Measurements from ENCODE around the gene NXPH3. TPM values are rescaled to one million over a fixed set of nuclear protein-coding genes. Genes with fewer than 3 reads are reported as not detected.

The NXPH3 gene
- total RNA-seq, 1 experiment from 2014 or later = 93.4 TPM

- in situ Hi-C loops (cut with HindIII; ENCODE audit: low sequenced_read_pairs) = no loop called here
- peak; percentile 57 for DNase-seq (ENCODE audit: low spot score)
Measured at GRCh38 chr17:49573510-49574322, 2.0 kb upstream of the NXPH3 start.

- in situ Hi-C loops (cut with HindIII; ENCODE audit: low sequenced_read_pairs) = no loop called here
- peak; percentile 77 for DNase-seq (ENCODE audit: low spot score)
Measured at GRCh38 chr17:49574323-49574781, 1.3 kb upstream of the NXPH3 start.

GRCh38 chr17:49574945-49575678 is 559 bp upstream of the NXPH3 start:
- peak; percentile 81 for DNase-seq (ENCODE audit: low spot score)
- in situ Hi-C loops (cut with HindIII; ENCODE audit: low sequenced_read_pairs) = no loop called here

- in situ Hi-C loops (cut with HindIII; ENCODE audit: low sequenced_read_pairs) = no loop called here
Measured at GRCh38 chr17:49576088-49576916, 631 bp downstream of the NXPH3 start.

GRCh38 chr17:49576917-49577649 is 1.4 kb downstream of the NXPH3 start:
- DNase-seq (ENCODE audit: low spot score) = peak; percentile 22
- in situ Hi-C loops (cut with HindIII; ENCODE audit: low sequenced_read_pairs) = no loop called here

More at GRCh38 chr17:49576088-49576916, 631 bp downstream of the NXPH3 start:
- peak; percentile 68 for DNase-seq (ENCODE audit: low spot score)

GRCh38 chr17:49577650-49577934 is 1.9 kb downstream of the NXPH3 start:
- in situ Hi-C loops (cut with HindIII; ENCODE audit: low sequenced_read_pairs) = no loop called here

GRCh38 chr17:49577963-49578362 is 2.3 kb downstream of the NXPH3 start:
- DNase-seq (ENCODE audit: low spot score) = no peak
- in situ Hi-C loops (cut with HindIII; ENCODE audit: low sequenced_read_pairs) = no loop called here

More at GRCh38 chr17:49577650-49577934, 1.9 kb downstream of the NXPH3 start:
- DNase-seq (ENCODE audit: low spot score) = peak; percentile 29

- in situ Hi-C loops (cut with HindIII; ENCODE audit: low sequenced_read_pairs) = no loop called here
- no peak for DNase-seq (ENCODE audit: low spot score)
Measured at GRCh38 chr17:49578414-49578813, 2.7 kb downstream of the NXPH3 start.

- DNase-seq (ENCODE audit: low spot score) = peak; percentile 13
- in situ Hi-C loops (cut with HindIII; ENCODE audit: low sequenced_read_pairs) = no loop called here
Measured at GRCh38 chr17:49578952-49579500, 3.4 kb downstream of the NXPH3 start.

GRCh38 chr17:49579522-49579921 is 3.9 kb downstream of the NXPH3 start:
- in situ Hi-C loops (cut with HindIII; ENCODE audit: low sequenced_read_pairs) = no loop called here
- peak; percentile 26 for DNase-seq (ENCODE audit: low spot score)

- no peak for DNase-seq (ENCODE audit: low spot score)
- in situ Hi-C loops (cut with HindIII; ENCODE audit: low sequenced_read_pairs) = no loop called here
Measured at GRCh38 chr17:49580055-49580721, 4.5 kb downstream of the NXPH3 start.

- DNase-seq (ENCODE audit: low spot score) = peak; percentile 23
- in situ Hi-C loops (cut with HindIII; ENCODE audit: low sequenced_read_pairs) = no loop called here
Measured at GRCh38 chr17:49580981-49581647, 5.4 kb downstream of the NXPH3 start.

GRCh38 chr17:49581648-49581998 is 6.0 kb downstream of the NXPH3 start:
- in situ Hi-C loops (cut with HindIII; ENCODE audit: low sequenced_read_pairs) = no loop called here
- no peak for DNase-seq (ENCODE audit: low spot score)

- no peak for DNase-seq (ENCODE audit: low spot score)
- in situ Hi-C loops (cut with HindIII; ENCODE audit: low sequenced_read_pairs) = no loop called here
Measured at GRCh38 chr17:49582055-49582722, 6.5 kb downstream of the NXPH3 start.

GRCh38 chr17:49582789-49583188 is 7.1 kb downstream of the NXPH3 start:
- peak; percentile 30 for DNase-seq (ENCODE audit: low spot score)
- in situ Hi-C loops (cut with HindIII; ENCODE audit: low sequenced_read_pairs) = no loop called here

GRCh38 chr17:49583226-49583625 is 7.6 kb downstream of the NXPH3 start:
- peak; percentile 31 for DNase-seq (ENCODE audit: low spot score)
- in situ Hi-C loops (cut with HindIII; ENCODE audit: low sequenced_read_pairs) = no loop called here

GRCh38 chr17:49583889-49584288 is 8.2 kb downstream of the NXPH3 start:
- DNase-seq (ENCODE audit: low spot score) = peak; percentile 61
- in situ Hi-C loops (cut with HindIII; ENCODE audit: low sequenced_read_pairs) = no loop called here

Data from G401 (cell line).